Measurements from ENCODE around the gene UMODL1.

UMODL1 gene

GRCh38 chr21:42079008-42079938, 8.2 kb downstream of the UMODL1 start:
- no peak for DNase-seq (ENCODE audit: low read depth in 2 of 2)

- no peak for DNase-seq (ENCODE audit: low read depth in 2 of 2)
Observed at GRCh38 chr21:42079939-42080787, 9.0 kb downstream of the UMODL1 start.

GRCh38 chr21:42080788-42081083, 9.6 kb downstream of the UMODL1 start:
- no peak for DNase-seq (ENCODE audit: low read depth in 2 of 2)

- no peak for DNase-seq (ENCODE audit: low read depth in 2 of 2)
Observed at GRCh38 chr21:42081138-42081537, 10.0 kb downstream of the UMODL1 start.

GRCh38 chr21:42081931-42082381, 10.8 kb downstream of the UMODL1 start:
- no peak for DNase-seq (ENCODE audit: low read depth in 2 of 2)

GRCh38 chr21:42082501-42083360, 11.6 kb downstream of the UMODL1 start:
- no peak for DNase-seq (ENCODE audit: low read depth in 2 of 2)

- no peak for DNase-seq (ENCODE audit: low read depth in 2 of 2)
Observed at GRCh38 chr21:42083361-42083690, 12.2 kb downstream of the UMODL1 start.

- DNase-seq (ENCODE audit: low read depth in 2 of 2), result no peak
Observed at GRCh38 chr21:42084079-42084478, 13.0 kb downstream of the UMODL1 start.

- no peak for DNase-seq (ENCODE audit: low read depth in 2 of 2)
Observed at GRCh38 chr21:42085246-42086077, 14.3 kb downstream of the UMODL1 start.

GRCh38 chr21:42086969-42087368, 15.9 kb downstream of the UMODL1 start:
- no peak for DNase-seq (ENCODE audit: low read depth in 2 of 2)

GRCh38 chr21:42088148-42088547, 17.0 kb downstream of the UMODL1 start:
- no peak for DNase-seq (ENCODE audit: low read depth in 2 of 2)

- no peak for DNase-seq (ENCODE audit: low read depth in 2 of 2)
Observed at GRCh38 chr21:42088658-42089057, 17.5 kb downstream of the UMODL1 start.

- no peak for DNase-seq (ENCODE audit: low read depth in 2 of 2)
Observed at GRCh38 chr21:42089093-42089631, 18.0 kb downstream of the UMODL1 start.

- DNase-seq (ENCODE audit: low read depth in 2 of 2), result no peak
Observed at GRCh38 chr21:42089665-42090310, 18.7 kb downstream of the UMODL1 start.

GRCh38 chr21:42091899-42092508, 20.9 kb downstream of the UMODL1 start:
- DNase-seq (ENCODE audit: low read depth in 2 of 2), result no peak

GRCh38 chr21:42092771-42093170, 21.7 kb downstream of the UMODL1 start:
- no peak for DNase-seq (ENCODE audit: low read depth in 2 of 2)

- no peak for DNase-seq (ENCODE audit: low read depth in 2 of 2)
Observed at GRCh38 chr21:42093186-42093585, 22.1 kb downstream of the UMODL1 start.

GRCh38 chr21:42093991-42094421, 22.9 kb downstream of the UMODL1 start:
- DNase-seq (ENCODE audit: low read depth in 2 of 2), result no peak

- no peak for DNase-seq (ENCODE audit: low read depth in 2 of 2)
Observed at GRCh38 chr21:42094811-42095210, 23.7 kb downstream of the UMODL1 start.

GRCh38 chr21:42095581-42095980, 24.5 kb downstream of the UMODL1 start:
- no peak for DNase-seq (ENCODE audit: low read depth in 2 of 2)
